T-helper 22 cell (primary cell): ENCODE measurements around the gene NANOS2.

Experiments
- DNase-seq: peaks from one replicate; pipeline ENCODE4 v3.0.0-alpha.2; 2020; ENCODE audit warnings: low read depth

Gene NANOS2

GRCh38 chr19:45913874-45914830 lies at the start of gene NANOS2:
TSS of gene NANOS2 (minus strand) at chr19:45914778. CDS start at chr19:45914693, 85 bp downstream.
- no peak for DNase-seq

- no peak for DNase-seq
These were observed 47.4 kb upstream of the NANOS2 start for GRCh38 chr19:45962021-45962420.

- DNase-seq = no peak
These were observed 46.1 kb upstream of the NANOS2 start for GRCh38 chr19:45960595-45961235.

- no peak for DNase-seq
These were observed 45.0 kb upstream of the NANOS2 start for GRCh38 chr19:45959517-45960025.

- no peak for DNase-seq
These were observed 44.4 kb upstream of the NANOS2 start for GRCh38 chr19:45958769-45959516.

GRCh38 chr19:45958320-45958719 lies 43.7 kb upstream of the NANOS2 start:
- DNase-seq = no peak

- DNase-seq = no peak
These were observed 41.5 kb upstream of the NANOS2 start for GRCh38 chr19:45955905-45956608.

GRCh38 chr19:45954156-45954555 lies 39.6 kb upstream of the NANOS2 start:
- no peak for DNase-seq

GRCh38 chr19:45953676-45954075 lies 39.1 kb upstream of the NANOS2 start:
- no peak for DNase-seq

- DNase-seq = no peak
These were observed 38.3 kb upstream of the NANOS2 start for GRCh38 chr19:45952686-45953505.

GRCh38 chr19:45952341-45952685 lies 37.7 kb upstream of the NANOS2 start:
- DNase-seq = no peak

GRCh38 chr19:45947926-45948325 lies 33.3 kb upstream of the NANOS2 start:
- DNase-seq = no peak

- no peak for DNase-seq
These were observed 25.9 kb upstream of the NANOS2 start for GRCh38 chr19:45940515-45940805.

- no peak for DNase-seq
These were observed 25.4 kb upstream of the NANOS2 start for GRCh38 chr19:45939792-45940514.

GRCh38 chr19:45938733-45939319 lies 24.2 kb upstream of the NANOS2 start:
- no peak for DNase-seq

GRCh38 chr19:45935267-45935666 lies 20.7 kb upstream of the NANOS2 start:
- no peak for DNase-seq

- no peak for DNase-seq
These were observed 20.1 kb upstream of the NANOS2 start for GRCh38 chr19:45934551-45935230.

- DNase-seq = no peak
These were observed 19.2 kb upstream of the NANOS2 start for GRCh38 chr19:45933759-45934158.

- no peak for DNase-seq
These were observed 16.5 kb upstream of the NANOS2 start for GRCh38 chr19:45931055-45931454.
